ENCODE results near the gene PCNX1.
"Not testable (repeated sequence)": the region's sequence is repeated elsewhere in the genome, so short reads cannot be mapped to it uniquely, and the experiment has no call there.

The PCNX1 gene

GRCh38 chr14:71143381-71144290, 236.4 kb downstream of the PCNX1 start:
- WGBS, 2 experiments = 88 to 91% methylated on average over 8 to 9 of the region's 9 CpGs
- no peak overlapping the region for H3K27ac ChIP-seq (ENCODE audit: insufficient read depth, low read depth, low read length, poor library complexity, severe bottlenecking)
- no peaks in the 10 kb centered on the region for H3K9me3 ChIP-seq (ENCODE audit: control insufficient read depth, low read length)
- H3K4me1 ChIP-seq (ENCODE audit: control insufficient read depth, insufficient read depth, low read length) = no peaks in the 10 kb centered on the region
- no peaks in the 10 kb centered on the region for H3K27me3 ChIP-seq (ENCODE audit: control insufficient read depth, insufficient read depth, low read length, poor library complexity, severe bottlenecking)
- no peaks in the 10 kb centered on the region for H3K36me3 ChIP-seq (ENCODE audit: control insufficient read depth, insufficient read depth, low read length)
- no peak overlapping the region for H3K4me3 ChIP-seq (ENCODE audit: insufficient read depth, low read depth, low read length)

- not testable (repeated sequence) for H3K4me1 ChIP-seq (ENCODE audit: control insufficient read depth, insufficient read depth, low read length); H3K27ac ChIP-seq (ENCODE audit: insufficient read depth, low read depth, low read length, poor library complexity, severe bottlenecking); H3K9me3 ChIP-seq (ENCODE audit: control insufficient read depth, low read length); H3K36me3 ChIP-seq (ENCODE audit: control insufficient read depth, insufficient read depth, low read length); H3K27me3 ChIP-seq (ENCODE audit: control insufficient read depth, insufficient read depth, low read length, poor library complexity, severe bottlenecking); H3K4me3 ChIP-seq (ENCODE audit: insufficient read depth, low read depth, low read length)
- WGBS, 2 experiments = 91 to 93% methylated on average over 7 of the region's 7 CpGs
Observed at GRCh38 chr14:71147335-71147734, 240.1 kb downstream of the PCNX1 start.

- Histone ChIP-seq H3K27me3 (ENCODE audit: control insufficient read depth, insufficient read depth, low read length, poor library complexity, severe bottlenecking) (no peaks in the 10 kb centered on the region), H3K9me3 (ENCODE audit: control insufficient read depth, low read length) (no peaks in the 10 kb centered on the region), H3K27ac (ENCODE audit: insufficient read depth, low read depth, low read length, poor library complexity, severe bottlenecking) (no peak overlapping the region), H3K4me3 (ENCODE audit: insufficient read depth, low read depth, low read length) (no peak overlapping the region), H3K36me3 (ENCODE audit: control insufficient read depth, insufficient read depth, low read length) (no peaks in the 10 kb centered on the region), H3K4me1 (ENCODE audit: control insufficient read depth, insufficient read depth, low read length) (no peaks in the 10 kb centered on the region)
- 90 to 93% methylated on average over 3 of the region's 3 CpGs for WGBS, 2 experiments
Observed at GRCh38 chr14:71148627-71149026, 241.4 kb downstream of the PCNX1 start.

- Histone ChIP-seq H3K36me3 (ENCODE audit: control insufficient read depth, insufficient read depth, low read length) (no peaks in the 10 kb centered on the region), H3K4me3 (ENCODE audit: insufficient read depth, low read depth, low read length) (no peak overlapping the region), H3K27ac (ENCODE audit: insufficient read depth, low read depth, low read length, poor library complexity, severe bottlenecking) (no peak overlapping the region), H3K27me3 (ENCODE audit: control insufficient read depth, insufficient read depth, low read length, poor library complexity, severe bottlenecking) (no peaks in the 10 kb centered on the region), H3K4me1 (ENCODE audit: control insufficient read depth, insufficient read depth, low read length) (no peaks in the 10 kb centered on the region), H3K9me3 (ENCODE audit: control insufficient read depth, low read length) (no peaks in the 10 kb centered on the region)
- WGBS, 2 experiments = 66 to 69% methylated on average over 5 of the region's 5 CpGs
Observed at GRCh38 chr14:71150737-71151136, 243.5 kb downstream of the PCNX1 start.

GRCh38 chr14:71155743-71156142, 248.5 kb downstream of the PCNX1 start:
- Histone ChIP-seq H3K27me3 (ENCODE audit: control insufficient read depth, insufficient read depth, low read length, poor library complexity, severe bottlenecking) (no peaks in the 10 kb centered on the region), H3K4me1 (ENCODE audit: control insufficient read depth, insufficient read depth, low read length) (no peaks in the 10 kb centered on the region), H3K27ac (ENCODE audit: insufficient read depth, low read depth, low read length, poor library complexity, severe bottlenecking) (no peak overlapping the region), H3K9me3 (ENCODE audit: control insufficient read depth, low read length) (no peaks in the 10 kb centered on the region), H3K4me3 (ENCODE audit: insufficient read depth, low read depth, low read length) (no peak overlapping the region), H3K36me3 (ENCODE audit: control insufficient read depth, insufficient read depth, low read length) (no peaks in the 10 kb centered on the region)
- WGBS, 2 experiments = 90 to 91% methylated on average over 4 of the region's 5 CpGs

GRCh38 chr14:71163050-71163841, 256.0 kb downstream of the PCNX1 start:
- Histone ChIP-seq H3K27ac (ENCODE audit: insufficient read depth, low read depth, low read length, poor library complexity, severe bottlenecking) (no peak overlapping the region), H3K4me1 (ENCODE audit: control insufficient read depth, insufficient read depth, low read length) (peaks cover 10% of the 10 kb centered on the region), H3K27me3 (ENCODE audit: control insufficient read depth, insufficient read depth, low read length, poor library complexity, severe bottlenecking) (no peaks in the 10 kb centered on the region), H3K36me3 (ENCODE audit: control insufficient read depth, insufficient read depth, low read length) (no peaks in the 10 kb centered on the region), H3K4me3 (ENCODE audit: insufficient read depth, low read depth, low read length) (no peak overlapping the region), H3K9me3 (ENCODE audit: control insufficient read depth, low read length) (no peaks in the 10 kb centered on the region)
- WGBS, 2 experiments = 83 to 88% methylated on average over 6 of the region's 6 CpGs

- H3K27ac ChIP-seq (ENCODE audit: insufficient read depth, low read depth, low read length, poor library complexity, severe bottlenecking) = no peak overlapping the region
- 75 to 77% methylated on average over 10 of the region's 10 CpGs for WGBS, 2 experiments
Observed at GRCh38 chr14:71163842-71164629, 256.8 kb downstream of the PCNX1 start.

More at GRCh38 chr14:71163842-71164629, 256.8 kb downstream of the PCNX1 start:
- H3K4me1 ChIP-seq (ENCODE audit: control insufficient read depth, insufficient read depth, low read length) = peaks cover 10% of the 10 kb centered on the region
- H3K4me3 ChIP-seq (ENCODE audit: insufficient read depth, low read depth, low read length) = no peak overlapping the region
- no peaks in the 10 kb centered on the region for H3K27me3 ChIP-seq (ENCODE audit: control insufficient read depth, insufficient read depth, low read length, poor library complexity, severe bottlenecking)
- H3K9me3 ChIP-seq (ENCODE audit: control insufficient read depth, low read length) = no peaks in the 10 kb centered on the region
- no peaks in the 10 kb centered on the region for H3K36me3 ChIP-seq (ENCODE audit: control insufficient read depth, insufficient read depth, low read length)
